ENCODE data around the gene ZNF304. TPM values are rescaled to one million over a fixed set of nuclear protein-coding genes. Genes with fewer than 3 reads are reported as not detected.

The ZNF304 gene
- total and polyA plus RNA-seq, 2 of the 13 experiments (the other 11 are each of a cell fraction or from before 2014, with no cell fraction given) = 3.4 to 8.0 TPM

DNA sequence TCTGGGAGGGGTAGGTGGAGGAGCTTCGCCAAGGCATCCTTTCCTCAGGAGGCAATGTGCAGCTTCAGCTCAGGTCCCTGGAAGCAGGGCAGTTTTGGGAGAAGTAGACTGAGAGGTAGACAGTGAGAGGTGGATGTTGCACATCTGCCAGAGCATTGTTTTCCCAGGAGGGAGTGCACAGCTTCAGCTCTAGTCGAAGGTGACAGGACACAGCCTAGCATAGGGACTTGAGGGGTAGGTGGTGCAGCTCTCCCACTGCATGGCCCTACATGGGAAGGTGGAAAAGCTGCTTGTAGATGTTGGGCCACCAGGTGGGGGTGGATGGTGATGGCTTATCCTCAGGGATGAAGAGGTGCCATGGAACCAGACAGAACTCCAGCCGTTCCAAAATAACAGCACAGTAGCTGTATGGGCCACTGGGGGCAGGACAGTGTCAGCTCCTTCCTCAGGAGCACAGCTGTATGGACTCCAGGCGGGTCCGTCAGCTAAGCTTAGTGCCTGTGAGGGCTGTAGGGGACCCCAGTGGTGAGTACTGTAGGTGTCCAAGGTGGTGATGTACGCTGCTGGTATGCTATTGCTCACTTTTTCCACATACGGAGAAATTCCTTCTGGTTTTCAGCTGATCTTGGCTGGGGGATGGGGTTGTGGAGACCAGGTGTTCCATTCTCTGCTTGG, 48.2 kb upstream of the ZNF304 start:
- BruUV-seq (replicated peaks) = no TSS peak
- Histone ChIP-seq H3K27ac (ENCODE audit: extremely low read length, insufficient read depth, low read length) (no peak overlapping the region), H3K36me3 (replicated peaks in 1 of 2; ENCODE audit: control insufficient read depth in 1 of 2, insufficient read depth in 2 of 2, low read length in 2 of 2) (peaks cover 2 to 10% of the 10 kb centered on the region in 2 experiments; a peak in 3 of 5 replicates), H3K9ac (ENCODE audit: insufficient read depth, low read depth, low read length) (no peak overlapping the region), H4K20me1 (ENCODE audit: insufficient read depth, low read length) (no peaks in the 10 kb centered on the region; the same call in 1 of the 2 replicates), H3K27me3 (ENCODE audit: control insufficient read depth in 1 of 2, insufficient read depth in 2 of 2, low read length in 2 of 2) (no peaks in the 10 kb centered on the region), H3K4me1 (ENCODE audit: insufficient read depth, low read length) (no peaks in the 10 kb centered on the region), H3K4me3 (replicated peaks in 1 of 3; ENCODE audit: insufficient read depth in 1 of 3, low read depth in 2 of 3, low read length in 3 of 3) (no peak overlapping the region), H3K9me3 (ENCODE audit: low read length) (no peaks in the 10 kb centered on the region), H3K79me2 (ENCODE audit: insufficient read depth, low read length) (peaks cover 2% of the 10 kb centered on the region), H3K4me2 (ENCODE audit: low read depth, low read length) (no peak overlapping the region), H2AFZ (ENCODE audit: low read length) (no peak overlapping the region)
- DNase-seq (ENCODE audit: low spot score) = no peak
- ChIA-PET POLR2A (interaction anchor here (1.2 kb wide), 1 partner anchor 17 kb away, joined by 3 read pairs; the partner anchor contains the start of gene ZNF543), CTCF (ENCODE audit: low intra/inter-chr PET ratio, low total read pairs) (no interaction called here)
- peak; percentile 80 for ATAC-seq
- intact Hi-C loops (cut with micrococcal nuclease; ENCODE audit: unreplicated experiment) = no loop called here
- TF ChIP-seq RBM22 (optimal IDR thresholded peaks at IDR 0.05; ENCODE audit: low read length) (peak; percentile 16), ZNF761 (CRISPR knock-in tag; conservative IDR thresholded peaks at IDR 0.05) (no peak), POLR2G (IDR thresholded peaks at IDR 0.05; ENCODE audit: low read depth, low read length) (peak; percentile 43; the same call in 1 of the 2 replicates), SALL1 (CRISPR knock-in tag; IDR thresholded peaks at IDR 0.05) (0 out of 2 replicates have a peak, but pooled peaks have one; percentile 0)
- TF ChIP-seq, protein P1, sequence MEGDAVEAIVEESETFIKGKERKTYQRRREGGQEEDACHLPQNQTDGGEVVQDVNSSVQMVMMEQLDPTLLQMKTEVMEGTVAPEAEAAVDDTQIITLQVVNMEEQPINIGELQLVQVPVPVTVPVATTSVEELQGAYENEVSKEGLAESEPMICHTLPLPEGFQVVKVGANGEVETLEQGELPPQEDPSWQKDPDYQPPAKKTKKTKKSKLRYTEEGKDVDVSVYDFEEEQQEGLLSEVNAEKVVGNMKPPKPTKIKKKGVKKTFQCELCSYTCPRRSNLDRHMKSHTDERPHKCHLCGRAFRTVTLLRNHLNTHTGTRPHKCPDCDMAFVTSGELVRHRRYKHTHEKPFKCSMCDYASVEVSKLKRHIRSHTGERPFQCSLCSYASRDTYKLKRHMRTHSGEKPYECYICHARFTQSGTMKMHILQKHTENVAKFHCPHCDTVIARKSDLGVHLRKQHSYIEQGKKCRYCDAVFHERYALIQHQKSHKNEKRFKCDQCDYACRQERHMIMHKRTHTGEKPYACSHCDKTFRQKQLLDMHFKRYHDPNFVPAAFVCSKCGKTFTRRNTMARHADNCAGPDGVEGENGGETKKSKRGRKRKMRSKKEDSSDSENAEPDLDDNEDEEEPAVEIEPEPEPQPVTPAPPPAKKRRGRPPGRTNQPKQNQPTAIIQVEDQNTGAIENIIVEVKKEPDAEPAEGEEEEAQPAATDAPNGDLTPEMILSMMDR (CRISPR knock-in tag; IDR thresholded peaks at IDR 0.05) = 0 out of 2 replicates have a peak, but pooled peaks have one; percentile 8
- TF ChIP-seq, protein P2, sequence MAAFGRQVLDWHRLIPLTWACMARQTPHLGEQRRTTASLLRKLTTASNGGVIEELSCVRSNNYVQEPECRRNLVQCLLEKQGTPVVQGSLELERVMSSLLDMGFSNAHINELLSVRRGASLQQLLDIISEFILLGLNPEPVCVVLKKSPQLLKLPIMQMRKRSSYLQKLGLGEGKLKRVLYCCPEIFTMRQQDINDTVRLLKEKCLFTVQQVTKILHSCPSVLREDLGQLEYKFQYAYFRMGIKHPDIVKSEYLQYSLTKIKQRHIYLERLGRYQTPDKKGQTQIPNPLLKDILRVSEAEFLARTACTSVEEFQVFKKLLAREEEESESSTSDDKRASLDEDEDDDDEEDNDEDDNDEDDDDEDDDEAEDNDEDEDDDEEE (CRISPR knock-in tag; IDR thresholded peaks at IDR 0.05) = no peak
- TF ChIP-seq, protein P3, sequence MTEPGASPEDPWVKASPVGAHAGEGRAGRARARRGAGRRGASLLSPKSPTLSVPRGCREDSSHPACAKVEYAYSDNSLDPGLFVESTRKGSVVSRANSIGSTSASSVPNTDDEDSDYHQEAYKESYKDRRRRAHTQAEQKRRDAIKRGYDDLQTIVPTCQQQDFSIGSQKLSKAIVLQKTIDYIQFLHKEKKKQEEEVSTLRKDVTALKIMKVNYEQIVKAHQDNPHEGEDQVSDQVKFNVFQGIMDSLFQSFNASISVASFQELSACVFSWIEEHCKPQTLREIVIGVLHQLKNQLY (CRISPR knock-in tag; IDR thresholded peaks at IDR 0.05) = no peak
- FAIRE-seq = no peak
- WGBS (ENCODE audit: low lambda C conversion rate) = 90% methylated on average over 3 of the region's 7 CpGs
- in situ Hi-C loops (cut with HindIII; ENCODE audit: extremely low pct_ligation_motif_present, low pct_unique_long_range_greater_than_20kb) = no loop called here

Measured in HepG2 (cell line).